Amniotic stem cell (primary cell): Measurements from ENCODE around the gene VASH2.
"Not testable (repeated sequence)": the region's sequence is repeated elsewhere in the genome, so short reads cannot be mapped to it uniquely, and the experiment has no call there.

Experiments used
- DNase-seq: peaks from one replicate; lab custom pipeline; 2025; lab: John Stamatoyannopoulos, UW

The VASH2 gene

GRCh38 chr1:212957546-212957945, 7.2 kb downstream of the VASH2 start:
- DNase-seq: no peak

- no peak for DNase-seq
These were observed 7.8 kb downstream of the VASH2 start for GRCh38 chr1:212958175-212958574.

DNA sequence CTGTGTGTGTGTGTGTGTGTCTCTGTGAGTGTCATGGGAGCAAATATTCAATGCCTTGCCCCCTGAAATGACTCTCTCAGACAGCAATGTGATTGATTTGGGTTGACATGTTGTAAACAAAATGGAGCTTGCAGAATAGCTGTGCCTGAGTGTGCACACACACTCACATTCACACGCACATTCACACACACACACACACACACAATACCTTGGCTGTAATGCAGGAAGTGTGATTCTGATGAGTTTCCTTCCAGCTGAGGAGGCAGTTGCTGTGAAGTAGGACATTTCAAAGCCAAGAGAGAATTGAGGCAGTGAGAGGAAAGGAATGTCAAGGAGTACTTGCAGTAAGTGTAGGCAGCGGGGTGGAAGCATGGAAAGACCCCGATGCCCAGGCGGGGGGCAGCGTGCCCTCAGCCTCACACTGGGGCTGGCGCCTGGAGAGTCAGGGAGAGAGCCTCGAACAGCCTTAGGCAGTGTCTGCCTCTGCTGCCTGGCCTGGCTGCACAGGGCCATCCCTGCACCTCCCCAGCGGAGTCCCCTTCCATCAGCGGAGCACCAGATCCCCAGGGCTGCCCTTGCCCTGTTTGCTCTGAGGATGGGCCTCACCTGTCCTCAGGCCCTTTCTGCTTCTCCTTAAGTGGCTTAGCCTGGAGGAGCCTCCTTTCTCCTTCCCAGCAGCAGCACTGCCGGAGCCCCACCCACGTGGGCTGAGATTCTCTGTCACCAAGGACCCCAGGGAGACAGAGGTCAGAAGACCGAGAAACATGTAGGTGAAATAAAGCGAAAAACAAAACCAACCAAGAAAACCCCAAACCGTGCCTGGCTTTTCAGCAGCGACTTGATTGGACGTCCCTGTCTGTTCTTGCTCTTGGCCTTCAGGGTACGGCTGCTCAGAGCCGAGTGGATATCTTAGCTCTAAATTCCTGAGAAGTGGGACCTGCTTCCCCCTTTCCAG, 9.2 kb downstream of the VASH2 start:
- DNase-seq: no peak

- DNase-seq: no peak
These were observed 10.6 kb downstream of the VASH2 start for GRCh38 chr1:212960932-212961331.

DNA sequence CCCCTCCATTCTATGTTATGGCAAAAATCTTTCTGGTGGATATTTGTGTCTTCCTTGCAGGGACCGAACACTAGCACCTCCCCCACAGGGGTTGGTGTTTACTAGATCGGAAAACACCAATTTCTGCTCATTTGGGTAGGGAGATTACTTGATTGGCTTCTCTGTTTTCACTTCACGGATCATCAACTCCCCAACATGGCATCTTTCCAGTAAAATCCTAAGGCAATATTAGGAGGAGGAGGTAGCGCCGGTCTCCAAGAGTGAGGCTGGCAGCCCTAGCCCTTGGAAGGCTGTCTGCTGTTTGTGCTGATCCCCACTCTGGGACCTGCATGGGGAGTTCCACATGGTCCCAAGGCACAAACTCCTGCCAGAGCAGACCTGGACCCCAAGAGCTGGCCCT, 12.2 kb downstream of the VASH2 start:
- DNase-seq: no peak

GRCh38 chr1:212964102-212964501, 13.8 kb downstream of the VASH2 start:
- DNase-seq: no peak

DNA sequence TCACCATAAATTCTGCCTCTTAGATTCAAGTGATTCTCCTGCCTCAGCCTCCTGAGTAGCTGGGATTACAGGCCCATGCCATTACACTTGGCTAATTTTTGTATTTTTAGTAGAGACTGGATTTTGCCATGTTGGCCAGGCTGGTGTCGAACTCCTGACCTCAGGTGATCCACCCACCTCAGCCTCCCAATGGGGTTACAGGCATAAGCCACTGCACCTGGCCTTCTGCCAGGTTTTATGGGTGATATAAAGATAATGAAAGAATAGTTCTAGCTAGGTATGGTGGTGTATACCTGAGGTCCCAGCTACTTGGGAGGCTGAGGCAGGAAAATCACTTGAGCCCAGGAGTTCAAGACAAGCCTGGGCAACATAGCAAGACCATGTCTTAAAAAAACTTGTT, 14.7 kb downstream of the VASH2 start:
- not testable (repeated sequence) for DNase-seq

- DNase-seq: no peak
These were observed 16.3 kb downstream of the VASH2 start for GRCh38 chr1:212966616-212967015.

- peak; percentile 27 for DNase-seq
These were observed 17.5 kb downstream of the VASH2 start for GRCh38 chr1:212967801-212968200.

DNA sequence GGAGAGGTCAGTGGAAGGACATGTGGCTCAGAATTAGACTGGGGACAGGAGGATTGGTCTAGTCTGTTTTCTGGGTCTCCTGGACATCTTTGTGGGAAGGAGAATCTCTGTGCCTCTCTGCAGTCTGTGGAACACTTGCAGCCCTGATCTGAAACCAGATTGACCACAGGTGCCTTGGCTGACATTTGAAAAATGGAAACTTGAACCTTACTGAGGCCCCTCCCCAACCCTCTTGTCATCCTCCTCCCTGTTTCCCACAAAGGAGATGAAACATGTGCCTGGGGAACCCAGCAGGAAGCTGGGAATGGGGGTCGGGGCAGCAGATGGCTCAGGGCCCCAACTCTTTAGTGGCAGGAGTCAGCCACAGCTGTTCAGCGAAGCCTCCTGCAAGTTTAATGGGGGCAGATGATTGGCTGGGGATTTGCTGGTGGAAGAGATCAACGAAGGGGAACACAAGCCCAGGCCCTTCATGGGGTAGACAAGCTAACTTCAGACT, 18.1 kb downstream of the VASH2 start:
- no peak for DNase-seq

GRCh38 chr1:212970085-212970484, 19.7 kb downstream of the VASH2 start:
- DNase-seq: no peak

GRCh38 chr1:212971312-212971711, 21.0 kb downstream of the VASH2 start:
- DNase-seq: no peak

DNA sequence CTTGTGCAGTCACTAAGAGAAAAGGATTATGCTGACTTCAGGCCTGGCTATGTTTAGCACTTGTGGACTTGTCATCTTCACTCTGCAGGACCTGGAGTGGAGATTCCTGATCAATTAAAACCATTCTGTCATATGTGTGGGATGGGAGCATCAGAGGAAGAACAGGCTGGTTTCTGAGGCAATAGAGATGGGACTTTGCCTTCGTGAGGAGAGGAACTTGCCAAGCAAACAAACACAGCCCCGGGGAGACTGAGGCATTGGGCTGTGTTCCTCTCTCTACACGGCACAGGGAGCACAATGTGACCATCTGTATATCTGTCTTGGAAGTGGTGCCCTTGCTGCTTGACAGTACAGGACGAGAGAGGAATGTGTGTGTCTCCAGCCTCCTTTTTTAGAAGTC, 23.1 kb downstream of the VASH2 start:
- DNase-seq: no peak

- no peak for DNase-seq
These were observed 23.6 kb downstream of the VASH2 start for GRCh38 chr1:212973899-212974298.

DNA sequence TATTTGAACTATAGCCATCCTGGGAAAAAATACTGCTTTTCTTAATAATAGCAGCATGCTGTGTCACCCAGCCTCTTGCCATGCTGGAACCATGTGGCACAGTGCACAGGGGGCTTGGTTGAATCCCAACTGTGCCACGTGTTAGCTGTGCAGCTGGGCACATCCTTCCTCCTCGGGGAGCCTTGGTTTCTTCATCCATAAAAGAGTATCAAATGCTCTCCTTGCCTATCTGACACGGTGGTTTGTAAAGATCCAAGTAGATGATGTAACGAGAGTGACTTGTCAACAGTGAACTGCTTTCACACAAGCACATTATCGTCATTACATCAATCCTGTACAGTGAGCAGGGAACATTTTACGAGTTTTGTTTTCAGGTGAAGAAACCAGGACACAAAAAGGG, 24.4 kb downstream of the VASH2 start:
- DNase-seq: no peak

DNA sequence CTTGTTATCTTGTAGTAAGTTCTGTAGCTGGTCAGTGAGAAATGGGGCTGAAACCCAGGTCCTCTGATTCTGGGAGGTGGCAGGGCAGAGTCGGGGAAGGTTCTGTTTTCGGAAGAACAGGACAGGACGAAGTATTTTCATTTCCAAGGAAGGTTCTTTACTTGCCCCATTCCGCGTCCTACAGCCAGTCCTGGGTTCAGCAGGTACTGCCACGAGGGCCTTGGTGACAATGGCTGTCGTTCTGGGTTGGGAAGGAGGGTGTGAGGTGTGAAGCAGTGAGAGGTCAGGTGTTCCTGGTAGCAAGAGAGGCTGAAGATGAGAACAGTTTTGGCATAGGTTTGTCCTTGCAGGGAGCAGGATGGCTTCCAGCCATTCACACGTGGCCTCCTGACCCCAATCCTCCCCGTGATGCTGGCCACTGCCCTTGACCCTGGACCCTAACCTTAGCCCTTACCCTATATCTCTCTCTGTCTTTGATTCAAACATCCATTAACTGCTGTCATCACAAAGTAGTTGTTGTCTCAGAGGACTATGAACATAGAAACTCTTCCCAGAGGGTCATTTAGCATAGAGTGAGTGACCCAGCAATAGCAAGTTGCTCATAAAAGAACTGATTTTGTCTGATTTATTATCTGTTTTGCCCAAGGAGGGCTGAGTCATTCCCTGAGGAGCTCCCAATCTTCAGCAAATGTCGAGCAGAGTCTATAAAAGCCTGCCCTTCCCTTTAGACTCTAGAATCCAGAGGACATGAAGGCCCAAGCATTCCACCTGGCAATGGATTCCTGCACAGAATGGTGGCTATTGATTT, 25.0 kb downstream of the VASH2 start:
- DNase-seq: no peak

- DNase-seq: no peak
These were observed 26.2 kb downstream of the VASH2 start for GRCh38 chr1:212976586-212976985.

DNA sequence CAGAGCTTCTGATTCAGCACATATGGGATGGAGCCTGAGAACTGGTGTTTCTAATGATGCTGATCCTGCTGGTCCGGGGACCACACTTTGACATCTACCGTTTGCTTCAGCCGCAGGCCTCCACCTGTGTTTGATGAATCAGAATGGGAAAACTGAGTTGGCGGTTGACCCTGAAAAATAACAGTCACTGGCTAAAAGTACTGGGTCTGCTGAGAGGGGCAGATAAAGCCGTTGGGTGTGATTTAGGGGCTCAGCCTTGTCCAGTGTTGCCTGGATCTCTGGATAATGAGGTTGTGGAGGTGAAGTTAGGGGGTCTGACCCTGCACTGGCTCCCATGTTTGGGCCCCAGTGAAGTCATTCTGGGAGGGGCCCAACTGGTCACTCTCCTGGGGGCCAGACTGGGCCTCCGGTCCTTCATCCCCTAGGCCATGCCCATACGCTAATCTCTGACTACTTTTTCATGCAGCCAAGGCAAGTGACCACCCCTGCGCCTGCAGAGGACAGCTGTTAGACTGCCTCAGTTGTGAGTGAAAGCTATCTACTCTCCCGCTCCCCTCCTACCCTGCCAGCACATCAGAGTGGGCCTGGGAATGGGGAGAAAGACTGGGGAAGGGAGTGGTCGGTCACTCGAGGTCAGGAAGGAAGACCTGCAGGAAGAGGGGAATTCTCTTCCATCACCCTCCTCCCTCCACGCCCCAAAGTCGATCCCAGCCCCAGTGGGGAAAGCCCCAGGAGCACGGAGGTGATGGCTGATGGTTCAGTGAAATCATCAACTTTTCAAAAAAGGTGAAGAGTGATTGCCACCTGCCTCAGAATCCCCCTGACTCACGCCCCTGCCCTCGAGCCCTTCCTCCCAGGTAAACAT, 27.7 kb downstream of the VASH2 start:
- DNase-seq: no peak

DNA sequence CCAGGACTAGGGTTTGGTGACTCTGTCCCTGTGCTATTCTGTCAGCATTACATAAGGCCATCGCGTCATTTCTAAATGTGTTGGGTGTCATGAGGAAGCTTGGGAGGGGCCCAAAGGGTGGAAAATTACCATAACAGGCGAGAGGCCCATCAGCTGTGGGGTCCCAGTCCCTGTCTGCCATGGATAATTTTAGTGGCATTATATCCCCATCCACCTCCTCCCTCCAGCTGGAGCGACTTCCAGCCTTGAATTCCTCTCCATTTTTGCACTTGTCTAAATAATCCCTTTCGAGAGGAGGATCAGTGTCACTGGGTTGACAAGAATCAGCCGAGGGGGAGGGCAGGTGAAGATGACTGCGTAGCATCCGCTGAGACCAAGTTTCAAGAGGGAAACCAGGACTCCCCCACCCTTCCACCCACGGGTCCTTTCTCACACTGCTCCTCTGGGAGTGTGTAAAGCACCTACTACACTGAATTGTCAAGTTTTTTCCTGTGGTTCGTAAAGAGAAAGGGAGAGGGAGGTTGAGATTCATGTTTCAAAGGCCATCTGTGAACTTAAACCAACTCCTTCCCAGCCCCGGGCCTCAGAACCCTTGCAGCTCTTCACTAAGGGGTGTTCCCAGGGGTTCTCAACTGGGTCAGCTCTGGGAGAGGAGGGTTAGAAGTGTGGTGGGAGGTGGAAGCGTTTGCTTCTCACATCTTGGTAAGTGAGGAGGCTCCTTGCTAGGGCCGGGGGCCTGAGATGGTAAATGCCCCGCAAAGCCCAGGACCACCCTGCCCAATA, 29.2 kb downstream of the VASH2 start:
- DNase-seq: no peak

DNA sequence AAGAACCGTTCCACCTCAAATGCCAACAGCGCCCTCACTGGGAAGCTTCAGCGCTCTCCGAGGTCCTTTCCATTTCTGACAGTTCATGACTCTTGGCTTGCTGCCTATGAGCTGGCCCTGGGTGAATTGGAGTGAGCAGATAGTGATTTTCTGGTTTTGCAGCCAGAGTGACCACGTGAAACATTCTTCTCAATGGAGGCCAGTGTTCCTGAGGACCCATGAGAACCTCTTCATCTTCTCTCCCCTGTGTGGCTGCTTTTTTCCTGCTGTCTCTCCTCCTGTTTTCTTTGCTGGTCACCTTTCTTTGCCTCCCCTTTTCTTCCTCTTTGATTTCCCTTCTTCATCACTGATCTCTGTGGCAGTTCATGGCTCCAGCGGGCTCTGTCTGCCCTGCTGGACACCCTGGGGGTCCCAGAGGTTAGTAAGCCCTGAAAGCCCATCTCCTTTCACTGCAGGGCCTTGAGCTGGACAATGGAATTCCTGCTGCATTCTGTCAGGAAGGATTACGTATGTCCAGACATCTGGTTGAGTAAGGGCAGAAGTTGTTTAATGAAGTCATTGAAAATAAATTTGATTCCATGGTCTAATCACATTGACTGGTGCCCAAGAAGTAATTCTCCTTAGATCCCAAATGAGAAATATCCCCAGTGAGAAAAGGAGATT, 29.9 kb downstream of the VASH2 start:
- DNase-seq: no peak
